DND-41 (cell line): Measurements from ENCODE around the gene PCDH9.

ENCODE experiments used
- ATAC-seq: fragments of 200-7000 bp; cut with Tn5 transposase; 3 replicates; pipeline ENCODE4 v1.9.1; 2021; ENCODE audit warnings: low read depth; ENCODE audit not compliant: insufficient read depth
- DNase-seq: peaks from one replicate; pipeline ENCODE4 v3.0.0-alpha.2; 2020
- H2AFZ ChIP-seq: 2 replicates; pipeline ENCODE4 v1.6.0; 2012; ENCODE audit warnings: low read depth, low read length
- H3K27ac ChIP-seq: 2 replicates; pipeline ENCODE4 v1.5.1; 2012; ENCODE audit warnings: low read length, inconsistent platforms
- H3K27me3 ChIP-seq: fragments of 200-600 bp; sonication (generic); 2 replicates; pipeline ENCODE4 v1.6.0; 2012; ENCODE audit warnings: low read length, mild to moderate bottlenecking, inconsistent platforms; ENCODE audit not compliant: insufficient read depth, poor library complexity
- H3K36me3 ChIP-seq: 2 replicates; pipeline ENCODE4 v1.5.1; 2012; ENCODE audit warnings: low read length, inconsistent platforms; ENCODE audit not compliant: insufficient read depth
- H3K4me1 ChIP-seq: 2 replicates; pipeline ENCODE4 v1.5.1; 2012; ENCODE audit warnings: mild to moderate bottlenecking, low read length; ENCODE audit not compliant: insufficient read depth
- H3K4me2 ChIP-seq: 2 replicates; pipeline ENCODE4 v1.6.0; 2012; ENCODE audit warnings: mild to moderate bottlenecking, moderate library complexity, low read length, inconsistent platforms; ENCODE audit not compliant: insufficient read depth
- H3K4me3 ChIP-seq, 2 experiments: fragments of 200-600 bp in 1 of 2; shearing (Covaris generic) in 1 of 2; 2 replicates each; pipeline ENCODE4 v1.5.1; 2012 to 2016; ENCODE audit warnings: inconsistent platforms in 2 of 2, low read length in 2 of 2, mild to moderate bottlenecking in 2 of 2, low read depth in 1 of 2, moderate library complexity in 1 of 2
- H3K79me2 ChIP-seq: 2 replicates; pipeline ENCODE4 v1.6.0; 2012; ENCODE audit warnings: low read length, inconsistent platforms; ENCODE audit not compliant: insufficient read depth
- H3K9ac ChIP-seq: 2 replicates; pipeline ENCODE4 v1.6.0; 2012; ENCODE audit warnings: low read depth, mild to moderate bottlenecking, inconsistent platforms, low read length, moderate library complexity
- H3K9me3 ChIP-seq: 2 replicates; pipeline ENCODE4 v1.5.1; 2012; ENCODE audit warnings: low read length, moderate library complexity, mild to moderate bottlenecking, inconsistent platforms; ENCODE audit not compliant: insufficient read depth, severe bottlenecking
- H4K20me1 ChIP-seq: 2 replicates; pipeline ENCODE4 v1.6.0; 2012; ENCODE audit warnings: low read length; ENCODE audit not compliant: insufficient read depth
- EZH2 ChIP-seq: IDR thresholded peaks from 3 replicates; pipeline ENCODE4 v1.6.1; 2012; ENCODE audit warnings: borderline replicate concordance, low read depth, mild to moderate bottlenecking, moderate library complexity, low read length, inconsistent platforms; ENCODE audit not compliant: severe bottlenecking
- TF ChIP-seq, protein P1 (sequence below): IDR thresholded peaks from 2 replicates; pipeline ENCODE4 v1.5.1; 2012; ENCODE audit warnings: borderline replicate concordance, low read length, moderate library complexity, mild to moderate bottlenecking; ENCODE audit not compliant: poor library complexity, severe bottlenecking; ENCODE audit errors: extremely low read depth

Gene PCDH9

DNA sequence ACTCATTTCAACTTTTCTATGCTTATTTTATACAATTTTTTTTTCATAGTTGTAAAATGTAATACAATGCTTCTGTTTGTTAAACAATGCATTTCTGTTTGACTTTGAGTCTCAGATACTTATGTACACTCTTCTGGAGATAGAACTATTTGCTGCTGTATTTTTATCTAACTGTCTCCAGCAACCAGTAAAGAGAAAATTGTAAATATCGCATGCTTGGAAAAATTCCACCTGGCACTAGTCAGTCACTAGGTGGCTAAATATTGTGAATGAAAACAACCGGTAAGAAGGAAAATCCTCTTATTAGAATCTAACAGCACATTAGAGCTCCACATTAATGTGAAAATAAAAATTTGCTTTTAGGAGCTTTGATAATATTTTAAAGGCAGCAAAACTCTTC, 876.5 kb downstream of the PCDH9 start:
- no peak for ATAC-seq
- Histone ChIP-seq H3K36me3 (no peaks in the 10 kb centered on the region), H4K20me1 (no peaks in the 10 kb centered on the region), H3K79me2 (no peaks in the 10 kb centered on the region), H3K4me3 (no peak overlapping the region), H2AFZ (no peak overlapping the region), H3K4me1 (no peaks in the 10 kb centered on the region), H3K4me2 (no peak overlapping the region), H3K9ac (no peak overlapping the region), H3K27me3 (no peaks in the 10 kb centered on the region), H3K9me3 (no peaks in the 10 kb centered on the region), H3K27ac (no peak overlapping the region)
- DNase-seq = no peak
- TF ChIP-seq, protein P1, sequence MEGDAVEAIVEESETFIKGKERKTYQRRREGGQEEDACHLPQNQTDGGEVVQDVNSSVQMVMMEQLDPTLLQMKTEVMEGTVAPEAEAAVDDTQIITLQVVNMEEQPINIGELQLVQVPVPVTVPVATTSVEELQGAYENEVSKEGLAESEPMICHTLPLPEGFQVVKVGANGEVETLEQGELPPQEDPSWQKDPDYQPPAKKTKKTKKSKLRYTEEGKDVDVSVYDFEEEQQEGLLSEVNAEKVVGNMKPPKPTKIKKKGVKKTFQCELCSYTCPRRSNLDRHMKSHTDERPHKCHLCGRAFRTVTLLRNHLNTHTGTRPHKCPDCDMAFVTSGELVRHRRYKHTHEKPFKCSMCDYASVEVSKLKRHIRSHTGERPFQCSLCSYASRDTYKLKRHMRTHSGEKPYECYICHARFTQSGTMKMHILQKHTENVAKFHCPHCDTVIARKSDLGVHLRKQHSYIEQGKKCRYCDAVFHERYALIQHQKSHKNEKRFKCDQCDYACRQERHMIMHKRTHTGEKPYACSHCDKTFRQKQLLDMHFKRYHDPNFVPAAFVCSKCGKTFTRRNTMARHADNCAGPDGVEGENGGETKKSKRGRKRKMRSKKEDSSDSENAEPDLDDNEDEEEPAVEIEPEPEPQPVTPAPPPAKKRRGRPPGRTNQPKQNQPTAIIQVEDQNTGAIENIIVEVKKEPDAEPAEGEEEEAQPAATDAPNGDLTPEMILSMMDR = no peak
- no peak for TF ChIP-seq EZH2

DNA sequence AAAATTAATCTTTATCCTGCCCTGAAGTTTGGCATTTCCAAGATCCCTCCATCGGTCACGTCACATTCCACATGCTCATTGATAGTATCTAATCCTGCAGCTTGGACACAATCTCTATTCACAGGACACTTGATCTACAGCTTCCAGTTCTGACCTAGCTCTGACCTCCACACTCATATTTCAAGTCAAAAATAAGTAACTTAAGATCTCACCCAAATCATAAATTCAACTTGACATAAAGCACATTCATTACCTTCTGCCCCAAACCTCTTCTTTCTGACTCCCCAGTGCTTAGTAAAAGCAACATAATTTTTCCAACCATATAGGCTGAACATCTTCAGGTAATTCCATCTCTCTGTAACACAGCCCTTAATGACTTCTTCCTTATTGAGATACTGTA, 880.2 kb downstream of the PCDH9 start:
- no peaks in the 10 kb centered on the region for H3K4me1 ChIP-seq
- no peak overlapping the region for H3K27ac ChIP-seq
- H3K27me3 ChIP-seq = no peaks in the 10 kb centered on the region
- no peak overlapping the region for H2AFZ ChIP-seq
- ATAC-seq (no peak), DNase-seq (no peak)
- no peak for TF ChIP-seq EZH2
- TF ChIP-seq, protein P1 = no peak
- no peaks in the 10 kb centered on the region for H3K9me3 ChIP-seq
- H3K4me3 ChIP-seq = no peak overlapping the region
- no peaks in the 10 kb centered on the region for H3K79me2 ChIP-seq
- no peak overlapping the region for H3K4me2 ChIP-seq
- no peaks in the 10 kb centered on the region for H4K20me1 ChIP-seq
- H3K36me3 ChIP-seq = no peaks in the 10 kb centered on the region
- H3K9ac ChIP-seq = no peak overlapping the region

DNA sequence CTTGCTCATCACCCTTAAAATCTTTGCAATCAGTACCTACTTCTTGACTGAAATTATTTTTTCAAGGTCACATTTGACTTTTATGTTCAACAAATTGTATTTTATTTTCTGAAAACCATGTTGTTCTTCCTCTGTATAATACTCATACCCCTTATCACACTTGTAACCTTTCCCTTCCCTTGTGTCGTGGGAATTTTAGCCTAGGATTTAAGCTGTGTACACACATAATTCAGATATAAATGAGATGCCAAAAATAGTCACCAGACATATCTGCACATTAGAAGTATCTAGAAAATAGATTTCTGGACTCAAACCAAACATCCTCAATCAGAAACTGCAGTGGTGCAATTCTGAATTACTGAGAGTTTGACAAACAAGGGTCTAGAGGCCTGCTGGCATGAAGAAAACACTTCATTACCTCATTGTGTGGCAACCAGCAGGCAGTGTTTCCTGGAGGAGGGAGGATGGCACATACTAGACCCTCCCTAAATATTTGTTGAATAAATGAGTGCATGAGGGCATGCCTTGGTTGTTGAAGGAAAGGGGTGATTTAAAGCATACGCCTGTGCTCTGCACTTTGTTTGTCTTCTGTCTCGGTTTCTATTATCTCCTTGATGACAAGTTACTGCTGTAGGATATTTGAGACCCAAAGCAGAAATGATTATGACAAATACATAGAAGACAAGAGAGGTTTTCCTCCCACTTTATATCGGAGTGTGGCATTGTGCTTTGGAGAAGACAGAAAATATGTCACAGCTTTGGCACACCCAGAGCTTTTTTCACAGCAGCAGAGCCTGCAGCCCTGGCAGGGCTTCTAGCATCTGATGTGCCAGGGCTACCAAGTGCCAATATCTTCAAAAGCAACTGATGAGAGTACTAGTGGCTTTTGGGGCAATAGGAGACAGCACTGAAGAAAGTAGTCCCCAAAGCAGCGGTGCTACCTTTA, 881.1 kb downstream of the PCDH9 start:
- no peaks in the 10 kb centered on the region for H3K79me2 ChIP-seq
- no peaks in the 10 kb centered on the region for H3K9me3 ChIP-seq
- H4K20me1 ChIP-seq = no peaks in the 10 kb centered on the region
- H3K27me3 ChIP-seq = no peaks in the 10 kb centered on the region
- no peak overlapping the region for H2AFZ ChIP-seq
- no peak overlapping the region for H3K27ac ChIP-seq
- TF ChIP-seq, protein P1 = no peak
- TF ChIP-seq EZH2 = no peak
- no peak overlapping the region for H3K4me2 ChIP-seq
- DNase-seq = no peak
- H3K4me1 ChIP-seq = no peaks in the 10 kb centered on the region
- no peak overlapping the region for H3K4me3 ChIP-seq
- H3K9ac ChIP-seq = no peak overlapping the region
- H3K36me3 ChIP-seq = no peaks in the 10 kb centered on the region
- ATAC-seq = no peak
